D721Med (cell line): ENCODE data around the gene HSD11B1L.

Experiments used
- DNase-seq: peaks from one replicate; pipeline ENCODE4 v3.0.0; 2011; ENCODE audit warnings: low spot score; ENCODE audit not compliant: insufficient read length
- FAIRE-seq: peaks from 2 replicates; lab custom pipeline; 2011; peaks lifted over from hg19 to GRCh38; lab: Jason Lieb, UNC
- TF ChIP-seq, protein P1 (sequence below): IDR thresholded peaks from 2 replicates; pipeline ENCODE4 v1.5.1; 2012; ENCODE audit warnings: mild to moderate bottlenecking, control low read depth; ENCODE audit not compliant: insufficient read depth; ENCODE audit errors: missing control alignments

Gene HSD11B1L

GRCh38 chr19:5641171-5641570 lies 39.7 kb upstream of the HSD11B1L start:
- DNase-seq: no peak
- TF ChIP-seq, protein P1, sequence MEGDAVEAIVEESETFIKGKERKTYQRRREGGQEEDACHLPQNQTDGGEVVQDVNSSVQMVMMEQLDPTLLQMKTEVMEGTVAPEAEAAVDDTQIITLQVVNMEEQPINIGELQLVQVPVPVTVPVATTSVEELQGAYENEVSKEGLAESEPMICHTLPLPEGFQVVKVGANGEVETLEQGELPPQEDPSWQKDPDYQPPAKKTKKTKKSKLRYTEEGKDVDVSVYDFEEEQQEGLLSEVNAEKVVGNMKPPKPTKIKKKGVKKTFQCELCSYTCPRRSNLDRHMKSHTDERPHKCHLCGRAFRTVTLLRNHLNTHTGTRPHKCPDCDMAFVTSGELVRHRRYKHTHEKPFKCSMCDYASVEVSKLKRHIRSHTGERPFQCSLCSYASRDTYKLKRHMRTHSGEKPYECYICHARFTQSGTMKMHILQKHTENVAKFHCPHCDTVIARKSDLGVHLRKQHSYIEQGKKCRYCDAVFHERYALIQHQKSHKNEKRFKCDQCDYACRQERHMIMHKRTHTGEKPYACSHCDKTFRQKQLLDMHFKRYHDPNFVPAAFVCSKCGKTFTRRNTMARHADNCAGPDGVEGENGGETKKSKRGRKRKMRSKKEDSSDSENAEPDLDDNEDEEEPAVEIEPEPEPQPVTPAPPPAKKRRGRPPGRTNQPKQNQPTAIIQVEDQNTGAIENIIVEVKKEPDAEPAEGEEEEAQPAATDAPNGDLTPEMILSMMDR: no peak

DNA sequence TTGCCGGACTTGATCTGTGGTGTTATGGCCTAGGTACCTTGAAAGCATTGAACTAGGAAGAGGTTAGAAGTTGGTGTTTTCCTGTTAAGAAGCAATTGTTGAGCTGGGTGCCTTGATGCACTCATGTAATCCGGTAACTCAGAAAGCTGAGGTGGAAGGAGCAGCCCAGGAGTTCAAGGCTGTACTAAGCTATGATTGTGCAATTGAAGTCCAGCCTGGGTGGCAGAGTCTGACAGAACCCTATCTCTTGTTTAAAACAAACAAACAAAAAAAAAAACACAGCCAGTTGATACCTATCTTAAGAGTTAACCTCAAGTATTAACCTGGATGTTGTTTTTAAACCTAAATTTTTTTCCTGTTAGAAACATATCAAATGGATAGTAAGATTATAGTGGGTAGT lies 38.6 kb upstream of the HSD11B1L start:
- DNase-seq: no peak
- TF ChIP-seq, protein P1: no peak
- no peak for FAIRE-seq

More at GRCh38 chr19:5641171-5641570, 39.7 kb upstream of the HSD11B1L start:
- FAIRE-seq: no peak

DNA sequence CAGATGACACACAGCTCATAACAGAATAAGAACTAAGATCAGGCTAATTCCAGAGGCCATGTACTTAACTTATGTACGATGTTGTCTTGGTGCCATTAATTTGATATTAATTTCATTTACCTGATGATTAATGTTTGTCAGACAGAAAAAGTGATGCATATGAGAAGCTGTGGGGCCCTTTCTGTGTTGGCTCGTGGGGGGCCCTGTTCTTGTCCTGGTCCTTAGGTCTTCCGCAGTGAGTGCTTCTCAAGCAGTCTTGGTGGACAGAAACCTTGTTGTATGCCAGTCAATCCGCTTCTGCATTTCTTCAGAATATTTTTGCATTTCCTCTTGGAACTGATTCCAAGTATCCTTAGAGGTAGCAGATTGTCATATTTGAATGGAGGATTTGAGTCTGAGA lies 37.8 kb upstream of the HSD11B1L start:
- no peak for DNase-seq
- no peak for FAIRE-seq
- TF ChIP-seq, protein P1: no peak

GRCh38 chr19:5644037-5644436 lies 36.8 kb upstream of the HSD11B1L start:
- FAIRE-seq: no peak
- no peak for DNase-seq
- TF ChIP-seq, protein P1: no peak

DNA sequence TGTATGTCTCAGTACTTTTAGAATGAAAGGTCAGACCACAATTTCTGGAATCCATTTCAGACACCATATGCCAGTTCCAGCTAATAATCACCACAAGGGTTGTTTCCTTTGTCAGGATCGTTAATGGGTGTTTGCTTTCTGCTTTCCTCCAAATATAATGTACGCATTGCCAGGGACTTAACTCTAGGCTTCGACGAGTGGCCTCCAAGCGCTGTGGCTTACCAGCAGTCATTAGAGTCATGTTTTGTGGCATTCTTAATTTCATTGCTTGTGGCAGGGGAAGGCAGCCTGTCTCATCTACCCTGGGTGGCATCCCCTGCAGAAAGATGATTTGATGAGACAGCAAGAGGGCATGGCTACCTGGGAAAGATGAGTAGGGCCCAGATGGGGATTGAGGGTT lies 35.4 kb upstream of the HSD11B1L start:
- TF ChIP-seq, protein P1: no peak
- DNase-seq (no peak), FAIRE-seq (no peak)

- FAIRE-seq: no peak
- DNase-seq: no peak
- TF ChIP-seq, protein P1: no peak
These were observed 34.1 kb upstream of the HSD11B1L start for GRCh38 chr19:5646703-5647102.

DNA sequence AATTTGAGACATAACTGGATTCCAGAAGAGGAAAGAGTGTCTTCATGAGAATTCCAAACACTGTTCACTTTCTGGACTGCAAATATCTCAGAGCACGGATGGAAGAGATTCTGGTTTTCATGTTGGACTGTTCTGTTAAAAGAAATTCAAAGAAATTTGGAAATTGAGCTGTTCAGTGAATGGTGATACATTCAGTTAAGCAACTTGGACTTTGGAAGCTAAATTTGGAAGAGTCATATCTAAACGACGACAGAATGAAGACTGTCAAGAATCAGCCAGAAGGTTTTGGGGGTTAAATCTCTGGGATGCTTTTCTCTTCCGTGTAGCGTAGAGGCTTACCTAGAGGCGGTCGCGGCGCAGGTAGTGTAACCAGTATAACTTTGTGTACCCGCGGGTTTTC lies 32.4 kb upstream of the HSD11B1L start:
- DNase-seq (no peak), FAIRE-seq (no peak)
- TF ChIP-seq, protein P1: no peak
